ENCODE data around the gene ETFA. TPM values are rescaled to one million over a fixed set of nuclear protein-coding genes. Genes with fewer than 3 reads are reported as not detected.

ETFA gene
- total RNA-seq, 1 donor from 2014 or later, result 144 TPM

- no peak for TF ChIP-seq CTCF (IDR thresholded peaks at IDR 0.05; ENCODE audit: partially characterized antibody, unreplicated experiment)
- Mint-ChIP-seq H3K27ac (ENCODE audit: unreplicated experiment) (no peak overlapping the region), H3K36me3 (ENCODE audit: unreplicated experiment) (peaks cover 26% of the 10 kb centered on the region), H3K9me3 (ENCODE audit: unreplicated experiment) (peaks cover 11% of the 10 kb centered on the region), H3K4me3 (ENCODE audit: unreplicated experiment) (no peak overlapping the region), H3K4me1 (ENCODE audit: low read depth, unreplicated experiment) (peaks cover 6% of the 10 kb centered on the region), H3K27me3 (ENCODE audit: unreplicated experiment) (peaks cover 6% of the 10 kb centered on the region)
- no peak for DNase-seq
Measured at GRCh38 chr15:76258460-76258859, 52.8 kb downstream of the ETFA start.

- Mint-ChIP-seq H3K4me3 (ENCODE audit: unreplicated experiment) (no peak overlapping the region), H3K36me3 (ENCODE audit: unreplicated experiment) (no peaks in the 10 kb centered on the region), H3K9me3 (ENCODE audit: unreplicated experiment) (no peaks in the 10 kb centered on the region), H3K27me3 (ENCODE audit: unreplicated experiment) (peaks cover 1% of the 10 kb centered on the region), H3K4me1 (ENCODE audit: low read depth, unreplicated experiment) (peaks cover 17% of the 10 kb centered on the region), H3K27ac (ENCODE audit: unreplicated experiment) (peak overlapping the region; percentile 59)
- TF ChIP-seq CTCF (IDR thresholded peaks at IDR 0.05; ENCODE audit: partially characterized antibody, unreplicated experiment), result no peak
- no peak for DNase-seq
Measured at GRCh38 chr15:76253691-76254473, 57.4 kb downstream of the ETFA start.

- H3K27ac Mint-ChIP-seq (ENCODE audit: unreplicated experiment), result no peak overlapping the region
- no peaks in the 10 kb centered on the region for H3K9me3 Mint-ChIP-seq (ENCODE audit: unreplicated experiment)
- H3K36me3 Mint-ChIP-seq (ENCODE audit: unreplicated experiment), result no peaks in the 10 kb centered on the region
- no peak for TF ChIP-seq CTCF (IDR thresholded peaks at IDR 0.05; ENCODE audit: partially characterized antibody, unreplicated experiment)
- peaks cover 17% of the 10 kb centered on the region for H3K4me1 Mint-ChIP-seq (ENCODE audit: low read depth, unreplicated experiment)
- no peak for DNase-seq
- no peaks in the 10 kb centered on the region for H3K27me3 Mint-ChIP-seq (ENCODE audit: unreplicated experiment)
- no peak overlapping the region for H3K4me3 Mint-ChIP-seq (ENCODE audit: unreplicated experiment)
Measured at GRCh38 chr15:76252249-76252648, 59.0 kb downstream of the ETFA start.

- Mint-ChIP-seq H3K27ac (ENCODE audit: unreplicated experiment) (no peak overlapping the region), H3K4me1 (ENCODE audit: low read depth, unreplicated experiment) (peaks cover 17% of the 10 kb centered on the region), H3K36me3 (ENCODE audit: unreplicated experiment) (no peaks in the 10 kb centered on the region), H3K9me3 (ENCODE audit: unreplicated experiment) (no peaks in the 10 kb centered on the region), H3K27me3 (ENCODE audit: unreplicated experiment) (no peaks in the 10 kb centered on the region), H3K4me3 (ENCODE audit: unreplicated experiment) (no peak overlapping the region)
- TF ChIP-seq CTCF (IDR thresholded peaks at IDR 0.05; ENCODE audit: partially characterized antibody, unreplicated experiment), result no peak
- DNase-seq, result no peak
Measured at GRCh38 chr15:76251717-76252116, 59.6 kb downstream of the ETFA start.

- TF ChIP-seq CTCF (IDR thresholded peaks at IDR 0.05; ENCODE audit: partially characterized antibody, unreplicated experiment), result no peak
- Mint-ChIP-seq H3K27me3 (ENCODE audit: unreplicated experiment) (no peaks in the 10 kb centered on the region), H3K27ac (ENCODE audit: unreplicated experiment) (peak overlapping the region; percentile 65), H3K9me3 (ENCODE audit: unreplicated experiment) (no peaks in the 10 kb centered on the region), H3K36me3 (ENCODE audit: unreplicated experiment) (no peaks in the 10 kb centered on the region), H3K4me1 (ENCODE audit: low read depth, unreplicated experiment) (peaks cover 13% of the 10 kb centered on the region), H3K4me3 (ENCODE audit: unreplicated experiment) (peak overlapping the region; percentile 41)
- no peak for DNase-seq
Measured at GRCh38 chr15:76245072-76245610, 66.1 kb downstream of the ETFA start.
